BLaER1 treated with 17β-estradiol and CSF1 and Interleukin-3, amounts not matched to agents 10 nM and 100 nM (cell line): ENCODE data around the gene ZSWIM3.

Experiments used
- H3K27ac ChIP-seq, 11 experiments: shearing (Covaris generic); formaldehyde crosslinking; 2 replicates each; pipeline ENCODE4 v1.8.1; 2022
- H3K27me3 ChIP-seq, 11 experiments: shearing (Covaris generic); formaldehyde crosslinking; 2 replicates each; pipeline ENCODE4 v1.8.1; 2022
- H3K36me3 ChIP-seq, 11 experiments: shearing (Covaris generic); formaldehyde crosslinking; 2 replicates each; pipeline ENCODE4 v1.8.1; 2022
- H3K4me1 ChIP-seq, 10 experiments: shearing (Covaris generic); formaldehyde crosslinking; 2 replicates each; pipeline ENCODE4 v1.8.1; 2022
- H3K4me2 ChIP-seq, 11 experiments: shearing (Covaris generic); formaldehyde crosslinking; 2 replicates each; pipeline ENCODE4 v1.8.1; 2022
- H3K4me3 ChIP-seq, 10 experiments: shearing (Covaris generic); formaldehyde crosslinking; 2 replicates each; pipeline ENCODE4 v1.8.1; 2022
- H3K9ac ChIP-seq, 11 experiments: shearing (Covaris generic); formaldehyde crosslinking; 2 replicates each; pipeline ENCODE4 v1.8.1; 2022
- H3K9me3 ChIP-seq, 11 experiments: shearing (Covaris generic); formaldehyde crosslinking; replicated peaks in 1 of 11; 2 replicates each; pipeline ENCODE4 v1.8.1; 2022
- H4K20me1 ChIP-seq, 11 experiments: shearing (Covaris generic); formaldehyde crosslinking; 2 replicates each; pipeline ENCODE4 v1.8.1; 2022
- Cebpa-rat ChIP-seq, 11 experiments: shearing (Covaris generic); IDR thresholded peaks; 2 replicates each; pipeline ENCODE4 v1.8.1; 2022

ZSWIM3 gene

GRCh38 chr20:45918779-45919537 lies 61.5 kb downstream of the ZSWIM3 start:
- Histone ChIP-seq H3K4me1 (peaks cover 6 to 99% (median 17%) of the 10 kb centered on the region in 10 experiments; a peak in 17 of 20 replicates), H3K4me3 (no peak overlapping the region), H3K27me3 (peaks cover 0 to 3% (median 0%) of the 10 kb centered on the region in 11 experiments; a peak in 4 of 22 replicates), H3K9me3 (no peaks in the 10 kb centered on the region), H3K36me3 (no peaks in the 10 kb centered on the region), H3K27ac (peak overlapping the region in 3 of 11 experiments; percentile 42 to 68 (median 56); a peak in 5 of 22 replicates), H3K9ac (peak overlapping the region in 3 of 11 experiments; percentile 15 to 34 (median 18); a peak in 4 of 22 replicates), H3K4me2 (peak overlapping the region in 3 of 11 experiments; percentile 40 to 81 (median 81); a peak in 6 of 22 replicates), H4K20me1 (no peaks in the 10 kb centered on the region)
- TF ChIP-seq Cebpa-rat (IDR thresholded peaks at IDR 0.05) = no peak

- Histone ChIP-seq H3K9ac (peak overlapping the region in 2 of 11 experiments; percentile 13 to 15; a peak in 2 of 22 replicates), H3K4me1 (peaks cover 6 to 99% (median 16%) of the 10 kb centered on the region in 10 experiments; a peak in 17 of 20 replicates), H3K27me3 (no peaks in the 10 kb centered on the region), H4K20me1 (no peaks in the 10 kb centered on the region), H3K4me2 (peak overlapping the region in 3 of 11 experiments; percentile 67 to 81 (median 81); a peak in 6 of 22 replicates), H3K9me3 (no peaks in the 10 kb centered on the region), H3K27ac (peak overlapping the region in 2 of 11 experiments; percentile 13 to 30; a peak in 2 of 22 replicates), H3K36me3 (no peaks in the 10 kb centered on the region), H3K4me3 (no peak overlapping the region)
- TF ChIP-seq Cebpa-rat (IDR thresholded peaks at IDR 0.05) = no peak
These were observed 62.4 kb downstream of the ZSWIM3 start for GRCh38 chr20:45919542-45920399.

GRCh38 chr20:45920462-45921336 lies 63.3 kb downstream of the ZSWIM3 start:
- H3K4me1 ChIP-seq = peaks cover 6 to 99% (median 16%) of the 10 kb centered on the region in 10 experiments; a peak in 17 of 20 replicates
- H4K20me1 ChIP-seq = no peaks in the 10 kb centered on the region
- H3K4me2 ChIP-seq = peak overlapping the region in 4 of 11 experiments; percentile 45 to 81 (median 74); a peak in 8 of 22 replicates
- no peaks in the 10 kb centered on the region for H3K36me3 ChIP-seq
- H3K9me3 ChIP-seq = no peaks in the 10 kb centered on the region
- no peaks in the 10 kb centered on the region for H3K27me3 ChIP-seq
- H3K4me3 ChIP-seq = no peak overlapping the region
- peak overlapping the region in 2 of 11 experiments; percentile 13 to 30; a peak in 2 of 22 replicates for H3K27ac ChIP-seq
- H3K9ac ChIP-seq = peak overlapping the region in 1 of 11 experiments; percentile 13; a peak in 1 of 22 replicates
- TF ChIP-seq Cebpa-rat (IDR thresholded peaks at IDR 0.05) = no peak

- Histone ChIP-seq H3K4me1 (peaks cover 6 to 96% (median 16%) of the 10 kb centered on the region in 10 experiments; a peak in 17 of 20 replicates), H3K4me3 (no peak overlapping the region), H4K20me1 (no peaks in the 10 kb centered on the region), H3K9me3 (no peaks in the 10 kb centered on the region), H3K9ac (no peak overlapping the region), H3K27ac (no peak overlapping the region), H3K36me3 (no peaks in the 10 kb centered on the region), H3K4me2 (peak overlapping the region in 4 of 11 experiments; percentile 45 to 81 (median 74); a peak in 7 of 22 replicates), H3K27me3 (no peaks in the 10 kb centered on the region)
- no peak for TF ChIP-seq Cebpa-rat (IDR thresholded peaks at IDR 0.05)
These were observed 64.1 kb downstream of the ZSWIM3 start for GRCh38 chr20:45921337-45922189.

GRCh38 chr20:45924391-45925261 lies 67.2 kb downstream of the ZSWIM3 start:
- peak overlapping the region in 5 of 11 experiments; percentile 14 to 85 (median 74); a peak in 8 of 22 replicates for H3K27ac ChIP-seq
- no peaks in the 10 kb centered on the region for H3K27me3 ChIP-seq
- H3K9ac ChIP-seq = peak overlapping the region in 4 of 11 experiments; percentile 50 to 79 (median 69); a peak in 8 of 22 replicates
- no peak for TF ChIP-seq Cebpa-rat (IDR thresholded peaks at IDR 0.05)
- peaks cover 6 to 65% (median 16%) of the 10 kb centered on the region in 10 experiments; a peak in 17 of 20 replicates for H3K4me1 ChIP-seq
- H3K36me3 ChIP-seq = no peaks in the 10 kb centered on the region
- H3K4me3 ChIP-seq = no peak overlapping the region
- peak overlapping the region in 4 of 11 experiments; percentile 20 to 85 (median 76); a peak in 8 of 22 replicates for H3K4me2 ChIP-seq
- H4K20me1 ChIP-seq = no peaks in the 10 kb centered on the region
- no peaks in the 10 kb centered on the region for H3K9me3 ChIP-seq

GRCh38 chr20:45925821-45926506 lies 68.5 kb downstream of the ZSWIM3 start:
- Histone ChIP-seq H3K27ac (peak overlapping the region in 3 of 11 experiments; percentile 18 to 85 (median 32); a peak in 3 of 22 replicates), H3K27me3 (no peaks in the 10 kb centered on the region), H3K9ac (no peak overlapping the region), H4K20me1 (0 out of 22 replicates have a peak, but pooled peaks cover 0 to 5% (median 0%) of the 10 kb centered on the region in 11 experiments), H3K4me1 (peaks cover 6 to 52% (median 13%) of the 10 kb centered on the region in 10 experiments; a peak in 17 of 20 replicates), H3K36me3 (no peaks in the 10 kb centered on the region), H3K9me3 (no peaks in the 10 kb centered on the region), H3K4me3 (no peak overlapping the region), H3K4me2 (peak overlapping the region in 2 of 11 experiments; percentile 82 to 85; a peak in 5 of 22 replicates)
- no peak for TF ChIP-seq Cebpa-rat (IDR thresholded peaks at IDR 0.05)
